Keratinocyte (primary cell): ENCODE results near the gene TAMM41. TPM values are rescaled to one million over a fixed set of nuclear protein-coding genes. Genes with fewer than 3 reads are reported as not detected.

Experiments
- DNase-seq: peaks from one replicate; pipeline ENCODE4 v3.0.0-alpha.2; 2011; ENCODE audit warnings: low read depth, missing footprints, low spot score
- FAIRE-seq: peaks from 2 replicates; lab custom pipeline; 2011; peaks lifted over from hg19 to GRCh38; lab: Jason Lieb, UNC
- H2AFZ ChIP-seq: 2 replicates; pipeline ENCODE4 v1.6.0; 2012; ENCODE audit warnings: low read length, control low read depth, inconsistent platforms; ENCODE audit not compliant: control insufficient read depth
- H3K27ac ChIP-seq: 2 replicates; pipeline ENCODE4 v1.5.1; 2011; ENCODE audit warnings: low read length; ENCODE audit not compliant: control insufficient read depth, insufficient read depth
- H3K27me3 ChIP-seq: 3 replicates; pipeline ENCODE4 v1.6.0; 2011; ENCODE audit warnings: low read length; ENCODE audit not compliant: control insufficient read depth, insufficient read depth; ENCODE audit errors: extremely low read depth
- H3K36me3 ChIP-seq, 2 experiments: 2 replicates in 1 of 2; 3 replicates in 1 of 2; pipeline ENCODE4 v1.5.1; 2011; ENCODE audit warnings: low read length in 2 of 2, mild to moderate bottlenecking in 1 of 2; ENCODE audit not compliant: control insufficient read depth in 2 of 2, insufficient read depth in 2 of 2; ENCODE audit errors: extremely low read depth in 1 of 2
- H3K4me1 ChIP-seq: 3 replicates; pipeline ENCODE4 v1.5.1; 2011; ENCODE audit warnings: low read length; ENCODE audit not compliant: control insufficient read depth, insufficient read depth; ENCODE audit errors: extremely low read depth
- H3K4me2 ChIP-seq: 3 replicates; pipeline ENCODE4 v1.6.0; 2011; ENCODE audit warnings: low read depth, low read length; ENCODE audit not compliant: control insufficient read depth, insufficient read depth; ENCODE audit errors: extremely low read depth
- H3K4me3 ChIP-seq, 3 experiments: fragments of 200-600 bp in 1 of 3; sonication (generic) in 1 of 3; 2 replicates in 2 of 3; 3 replicates in 1 of 3; pipeline ENCODE4 v1.5.1; 2011 to 2016; ENCODE audit warnings: low read length in 3 of 3, mild to moderate bottlenecking in 3 of 3, control low read depth in 2 of 3, inconsistent platforms in 1 of 3, low read depth in 1 of 3, mixed read lengths in 1 of 3, mixed run types in 1 of 3, moderate library complexity in 1 of 3; ENCODE audit not compliant: control insufficient read depth in 2 of 3, insufficient read depth in 2 of 3; ENCODE audit errors: extremely low read depth in 1 of 3
- H3K79me2 ChIP-seq: 2 replicates; pipeline ENCODE4 v1.6.0; 2012; ENCODE audit warnings: low read length; ENCODE audit not compliant: control insufficient read depth, insufficient read depth
- H3K9ac ChIP-seq: 3 replicates; pipeline ENCODE4 v1.6.0; 2011; ENCODE audit warnings: low read length; ENCODE audit not compliant: control insufficient read depth, insufficient read depth; ENCODE audit errors: extremely low read depth
- H3K9me1 ChIP-seq: 3 replicates; pipeline ENCODE4 v1.6.0; 2011; ENCODE audit warnings: low read length; ENCODE audit not compliant: control insufficient read depth, insufficient read depth; ENCODE audit errors: extremely low read depth
- H3K9me3 ChIP-seq: 2 replicates; pipeline ENCODE4 v1.5.1; 2012; ENCODE audit warnings: low read depth, low read length; ENCODE audit not compliant: control insufficient read depth
- H4K20me1 ChIP-seq: 3 replicates; pipeline ENCODE4 v1.6.0; 2011; ENCODE audit warnings: low read length; ENCODE audit not compliant: control insufficient read depth, insufficient read depth; ENCODE audit errors: extremely low read depth
- EZH2 ChIP-seq: IDR thresholded peaks from one replicate; pipeline ENCODE4 v1.6.1; 2012; ENCODE audit warnings: inconsistent platforms, mild to moderate bottlenecking, low read length, moderate library complexity
- dilution Hi-C: fragments of 300-500 bp; cut with MboI; formaldehyde crosslinking; loops from one replicate; pipeline ENCODE4 v1.7.0; 2020; ENCODE audit warnings: low sequenced_read_pairs; ENCODE audit not compliant: extremely low pct_ligation_motif_present
- polyA plus RNA-seq, 5 experiments: library from polyadenylated mRNA; depleted of rRNA in 3 of 5; stranded (reverse) in 3 of 5; stranded (forward) in 1 of 5; unstranded in 1 of 5; fragments of >200 nt; gene quantifications; 1 replicate in 1 of 5; 2 replicates in 3 of 5; 3 replicates in 1 of 5; pipeline versions ENCODE4 v1.2.1 to v1.2.3, GENCODE V29; 2011 to 2012; ENCODE audit warnings: missing spikeins in 2 of 5, low read depth in 1 of 5, low replicate concordance in 1 of 5
- TF ChIP-seq, protein P1 (sequence below), 3 experiments: IDR thresholded peaks in 1 of 3; conservative IDR thresholded peaks in 1 of 3; optimal IDR thresholded peaks in 1 of 3; 2 replicates in 2 of 3; 3 replicates in 1 of 3; pipeline versions ENCODE3 to v1.5.1; 2011; ENCODE audit warnings: low read length in 3 of 3, mild to moderate bottlenecking in 3 of 3, moderate library complexity in 2 of 3, control low read depth in 1 of 3, inconsistent platforms in 1 of 3; ENCODE audit not compliant: insufficient read depth in 2 of 3; ENCODE audit errors: extremely low read depth in 1 of 3

TAMM41 gene
- polyA plus RNA-seq, 1 donor (not counting 4 experiments of a cell fraction or from before 2014, with no cell fraction given) = 22.9 TPM

GRCh38 chr3:11784971-11785377 is 61.7 kb downstream of the TAMM41 start:
- Histone ChIP-seq H3K9me3 (no peaks in the 10 kb centered on the region), H3K9me1 (peaks cover 3% of the 10 kb centered on the region), H3K4me2 (no peak overlapping the region), H3K4me3 (no peak overlapping the region), H4K20me1 (no peaks in the 10 kb centered on the region), H3K4me1 (peaks cover under 1% of the 10 kb centered on the region), H3K36me3 (peaks cover 2 to 18% of the 10 kb centered on the region in 2 experiments), H3K27ac (no peak overlapping the region), H3K79me2 (no peaks in the 10 kb centered on the region), H2AFZ (no peak overlapping the region), H3K9ac (no peak overlapping the region), H3K27me3 (no peaks in the 10 kb centered on the region)
- no peak for FAIRE-seq
- DNase-seq = no peak
- dilution Hi-C loops = no loop called here
- no peak for TF ChIP-seq EZH2
- TF ChIP-seq, protein P1, sequence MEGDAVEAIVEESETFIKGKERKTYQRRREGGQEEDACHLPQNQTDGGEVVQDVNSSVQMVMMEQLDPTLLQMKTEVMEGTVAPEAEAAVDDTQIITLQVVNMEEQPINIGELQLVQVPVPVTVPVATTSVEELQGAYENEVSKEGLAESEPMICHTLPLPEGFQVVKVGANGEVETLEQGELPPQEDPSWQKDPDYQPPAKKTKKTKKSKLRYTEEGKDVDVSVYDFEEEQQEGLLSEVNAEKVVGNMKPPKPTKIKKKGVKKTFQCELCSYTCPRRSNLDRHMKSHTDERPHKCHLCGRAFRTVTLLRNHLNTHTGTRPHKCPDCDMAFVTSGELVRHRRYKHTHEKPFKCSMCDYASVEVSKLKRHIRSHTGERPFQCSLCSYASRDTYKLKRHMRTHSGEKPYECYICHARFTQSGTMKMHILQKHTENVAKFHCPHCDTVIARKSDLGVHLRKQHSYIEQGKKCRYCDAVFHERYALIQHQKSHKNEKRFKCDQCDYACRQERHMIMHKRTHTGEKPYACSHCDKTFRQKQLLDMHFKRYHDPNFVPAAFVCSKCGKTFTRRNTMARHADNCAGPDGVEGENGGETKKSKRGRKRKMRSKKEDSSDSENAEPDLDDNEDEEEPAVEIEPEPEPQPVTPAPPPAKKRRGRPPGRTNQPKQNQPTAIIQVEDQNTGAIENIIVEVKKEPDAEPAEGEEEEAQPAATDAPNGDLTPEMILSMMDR (optimal IDR thresholded peaks at IDR 0.05 in 1 of 3, IDR thresholded peaks at IDR 0.05 in 1 of 3, conservative IDR thresholded peaks at IDR 0.05 in 1 of 3; ENCODE audit: extremely low read depth in 1 of 3, insufficient read depth in 2 of 3, low read length in 3 of 3) = no peak

- TF ChIP-seq EZH2 = no peak
- TF ChIP-seq, protein P1 (optimal IDR thresholded peaks at IDR 0.05 in 1 of 3, IDR thresholded peaks at IDR 0.05 in 1 of 3, conservative IDR thresholded peaks at IDR 0.05 in 1 of 3; ENCODE audit: extremely low read depth in 1 of 3, insufficient read depth in 2 of 3, low read length in 3 of 3) = no peak
- H3K27me3 ChIP-seq = no peaks in the 10 kb centered on the region
- H3K36me3 ChIP-seq = peaks cover 0 to 2% of the 10 kb centered on the region in 2 experiments
- no peaks in the 10 kb centered on the region for H3K9me1 ChIP-seq
- H3K4me3 ChIP-seq = no peak overlapping the region
- dilution Hi-C loops = no loop called here
- no peak for FAIRE-seq
- peaks cover 16% of the 10 kb centered on the region for H3K4me1 ChIP-seq
- no peaks in the 10 kb centered on the region for H3K79me2 ChIP-seq
- no peaks in the 10 kb centered on the region for H3K9me3 ChIP-seq
- DNase-seq = no peak
- no peak overlapping the region for H2AFZ ChIP-seq
- no peaks in the 10 kb centered on the region for H4K20me1 ChIP-seq
- no peak overlapping the region for H3K27ac ChIP-seq
- H3K4me2 ChIP-seq = no peak overlapping the region
- H3K9ac ChIP-seq = no peak overlapping the region
These were observed 66.3 kb downstream of the TAMM41 start for GRCh38 chr3:11780341-11780740.
